IMR-90 (cell line): ENCODE measurements around the gene SLC5A11. TPM values are rescaled to one million over a fixed set of nuclear protein-coding genes. Genes with fewer than 3 reads are reported as not detected.

Source experiments
- ATAC-seq: fragments of 200-7000 bp; cut with Tn5 transposase; 2 replicates; pipeline ENCODE4 v1.9.1; 2020; ENCODE audit warnings: low read depth, mild to moderate bottlenecking, moderate library complexity
- BruUV-seq: library from RNA; stranded (reverse); fragments of 400-500 nt; replicated peaks from 2 replicates; lab custom pipeline; 2021; lab: Mats Ljungman, UMichigan
- CTCF ChIA-PET: fragments of 300-600 bp; formaldehyde crosslinking; extraction: SDS; loops from one replicate; lab custom pipeline; 2021; ENCODE audit warnings: antibody characterized with exemption; lab: Yijun Ruan, JAX
- POLR2A ChIA-PET: fragments of 300-600 bp; sonication (Branson Sonifier 250); formaldehyde crosslinking; loops from one replicate; lab custom pipeline; 2022; ENCODE audit warnings: antibody characterized with exemption; ENCODE audit not compliant: unreplicated experiment; lab: Charles Lee
- DNase-seq: peaks from one replicate; pipeline ENCODE4 v3.0.0; 2013
- H2AFZ ChIP-seq: replicated peaks from 2 replicates; pipeline ENCODE3; 2013; ENCODE audit warnings: low read length, mild to moderate bottlenecking; ENCODE audit not compliant: poor library complexity
- H2AK5ac ChIP-seq: 2 replicates; pipeline ENCODE4 v1.6.1; 2013; ENCODE audit warnings: low read depth, low read length, inconsistent platforms
- H2AK9ac ChIP-seq: replicated peaks from 2 replicates; pipeline ENCODE3; 2013; ENCODE audit warnings: mild to moderate bottlenecking, low read depth, low read length, moderate library complexity; ENCODE audit not compliant: poor library complexity
- H2BK120ac ChIP-seq: 2 replicates; pipeline ENCODE4 v1.6.1; 2013; ENCODE audit warnings: low read depth, low read length, inconsistent platforms
- H2BK15ac ChIP-seq: 3 replicates; pipeline ENCODE4 v1.6.1; 2013; ENCODE audit warnings: low read depth, low read length, inconsistent platforms
- H2BK20ac ChIP-seq: 2 replicates; pipeline ENCODE4 v1.6.1; 2013; ENCODE audit warnings: low read depth, mild to moderate bottlenecking, inconsistent platforms, low read length, moderate library complexity
- H2BK5ac ChIP-seq: 2 replicates; pipeline ENCODE4 v1.6.1; 2013; ENCODE audit warnings: mild to moderate bottlenecking, low read depth, low read length, inconsistent platforms; ENCODE audit not compliant: poor library complexity, severe bottlenecking
- H3K14ac ChIP-seq: replicated peaks from 2 replicates; pipeline ENCODE4 v1.6.1; 2013; ENCODE audit warnings: low read depth, low read length, inconsistent platforms
- H3K18ac ChIP-seq: 2 replicates; pipeline ENCODE4 v1.6.1; 2013; ENCODE audit warnings: low read depth, low read length, control low read depth
- H3K23ac ChIP-seq: 2 replicates; pipeline ENCODE4 v1.6.1; 2013; ENCODE audit warnings: low read depth, low read length, inconsistent platforms
- H3K27ac ChIP-seq: 2 replicates; pipeline ENCODE4 v1.5.1; 2013; ENCODE audit warnings: mild to moderate bottlenecking, control low read depth, low read length; ENCODE audit not compliant: insufficient read depth
- H3K27me3 ChIP-seq: 2 replicates; pipeline ENCODE4 v1.6.1; 2013; ENCODE audit warnings: low read length; ENCODE audit not compliant: control insufficient read depth, insufficient read depth
- H3K36me3 ChIP-seq: 2 replicates; pipeline ENCODE4 v1.6.1; 2013; ENCODE audit warnings: low read length, mixed read lengths; ENCODE audit not compliant: control insufficient read depth, insufficient read depth
- H3K4ac ChIP-seq: 2 replicates; pipeline ENCODE4 v1.6.1; 2013; ENCODE audit warnings: low read depth, low read length, inconsistent platforms
- H3K4me1 ChIP-seq: 2 replicates; pipeline ENCODE4 v1.6.1; 2013; ENCODE audit warnings: low read length, mixed read lengths; ENCODE audit not compliant: control insufficient read depth, insufficient read depth
- H3K4me2 ChIP-seq: 2 replicates; pipeline ENCODE4 v1.6.1; 2013; ENCODE audit warnings: low read depth, mild to moderate bottlenecking, control low read depth, low read length, moderate library complexity
- H3K4me3 ChIP-seq: 2 replicates; pipeline ENCODE4 v1.5.1; 2013; ENCODE audit warnings: low read depth, mild to moderate bottlenecking, control low read depth, low read length, moderate library complexity; ENCODE audit not compliant: insufficient read depth
- H3K56ac ChIP-seq: 2 replicates; pipeline ENCODE4 v1.6.1; 2013; ENCODE audit warnings: low read length, inconsistent platforms; ENCODE audit not compliant: insufficient read depth; ENCODE audit errors: extremely low read depth
- H3K79me1 ChIP-seq, 2 experiments: 2 replicates each; pipeline ENCODE4 v1.6.1; 2013; ENCODE audit warnings: low read length in 2 of 2, inconsistent platforms in 1 of 2, low read depth in 1 of 2
- H3K9ac ChIP-seq: 2 replicates; pipeline ENCODE4 v1.6.1; 2013; ENCODE audit warnings: low read depth, low read length, control low read depth
- H3K9me1 ChIP-seq: 2 replicates; pipeline ENCODE4 v1.6.1; 2013; ENCODE audit warnings: low read length, inconsistent platforms; ENCODE audit not compliant: insufficient read depth
- H3K9me3 ChIP-seq: 2 replicates; pipeline ENCODE4 v1.6.1; 2013; ENCODE audit warnings: low read length; ENCODE audit not compliant: control insufficient read depth, insufficient read depth
- H4K20me1 ChIP-seq: 2 replicates; pipeline ENCODE4 v1.6.1; 2013; ENCODE audit warnings: low read length, inconsistent platforms; ENCODE audit not compliant: insufficient read depth
- H4K5ac ChIP-seq: 2 replicates; pipeline ENCODE4 v1.6.1; 2013; ENCODE audit warnings: mild to moderate bottlenecking, low read depth, low read length, control low read depth
- H4K8ac ChIP-seq, 2 experiments: 2 replicates each; pipeline ENCODE4 v1.6.1; 2013; ENCODE audit warnings: low read depth in 2 of 2, low read length in 2 of 2, control low read depth in 1 of 2, inconsistent platforms in 1 of 2
- H4K91ac ChIP-seq: 2 replicates; pipeline ENCODE4 v1.6.1; 2013; ENCODE audit warnings: low read depth, low read length, inconsistent platforms; ENCODE audit not compliant: insufficient read depth
- BHLHE40 ChIP-seq: fragments of 150-350 bp; IDR thresholded peaks from 2 replicates; pipeline ENCODE4 v1.6.1; 2016; ENCODE audit warnings: mild to moderate bottlenecking, low read depth, low read length
- CEBPB ChIP-seq: IDR thresholded peaks from 2 replicates; pipeline ENCODE4 v1.6.1; 2012; ENCODE audit warnings: low read depth, low read length, improper control_type of control experiment
- CHD1 ChIP-seq: IDR thresholded peaks from 2 replicates; pipeline ENCODE4 v1.6.1; 2012; ENCODE audit warnings: low read depth, low read length, improper control_type of control experiment
- CTCF ChIP-seq: conservative IDR thresholded peaks from 2 replicates; pipeline ENCODE4 v1.5.1; 2012; ENCODE audit warnings: mild to moderate bottlenecking, low read depth, low read length, improper control_type of control experiment
- MAZ ChIP-seq: IDR thresholded peaks from 2 replicates; pipeline ENCODE4 v1.6.1; 2012; ENCODE audit warnings: low read depth, mild to moderate bottlenecking, low read length, improper control_type of control experiment, moderate library complexity, borderline replicate concordance
- MXI1 ChIP-seq: IDR thresholded peaks from 2 replicates; pipeline ENCODE4 v1.6.1; 2012; ENCODE audit warnings: low read depth, mild to moderate bottlenecking, low read length, moderate library complexity, borderline replicate concordance
- POLR2A ChIP-seq: IDR thresholded peaks from 2 replicates; pipeline ENCODE4 v1.6.1; 2012; ENCODE audit warnings: mild to moderate bottlenecking, low read depth, low read length
- RFX5 ChIP-seq: IDR thresholded peaks from 2 replicates; pipeline ENCODE4 v1.8.0; 2012; ENCODE audit warnings: low read depth, mild to moderate bottlenecking, low read length, moderate library complexity
- WGBS, 2 experiments: methylation state at CpG; one replicate each; pipeline versions ENCODE4 v1.1.5 to v1.1.7; 2013; ENCODE audit warnings: missing lambda C conversion rate in 2 of 2; ENCODE audit not compliant: insufficient read length in 1 of 2; ENCODE audit errors: extremely low coverage in 2 of 2; 5-methylcytosine and 5-hydroxymethylcytosine counted together
- dilution Hi-C: fragments of 300-500 bp; cut with HindIII; formaldehyde crosslinking; loops from one replicate; pipeline ENCODE4 v1.14.3; 2018; ENCODE audit warnings: low sequenced_read_pairs; ENCODE audit not compliant: unreplicated experiment
- in situ Hi-C: fragments of 300-500 bp; cut with MboI; formaldehyde crosslinking; loops from 3 replicates; pipeline ENCODE4 v1.14.3; 2019; ENCODE audit warnings: low sequenced_read_pairs, inconsistent platforms, mixed read lengths
- intact Hi-C: fragments of 100-400 bp; cut with micrococcal nuclease; formaldehyde crosslinking; loops from 2 replicates; pipeline ENCODE4 v1.10.0; 2022
- polyA plus RNA-seq, 3 experiments: library from polyadenylated mRNA; depleted of rRNA; stranded (reverse); fragments of >200 nt; gene quantifications; 2 replicates each; pipeline ENCODE4 v1.2.3, GENCODE V29; 2012; ENCODE audit warnings: low replicate concordance in 1 of 3
- total RNA-seq: library from RNA; depleted of rRNA; stranded (reverse); fragments of >200 nt; gene quantifications from 2 replicates; pipeline ENCODE4 v1.2.3, GENCODE V29; 2012

The SLC5A11 gene
- total and polyA plus RNA-seq, 2 of the 4 experiments (the other 2 are of a cell fraction) = under 0.01 TPM; not detected in 1

- no peak for DNase-seq
- H3K4me1 ChIP-seq = no peaks in the 10 kb centered on the region
- intact Hi-C loops = no loop called here
- no peak overlapping the region for H3K9ac ChIP-seq
- peaks cover 4 to 40% of the 10 kb centered on the region in 2 experiments for H3K79me1 ChIP-seq
- CTCF ChIA-PET = no interaction called here
- no peak overlapping the region for H3K18ac ChIP-seq
- H3K4me3 ChIP-seq = no peak overlapping the region
- H2BK5ac ChIP-seq = no peak overlapping the region
- no peak overlapping the region for H2BK120ac ChIP-seq
- no CpG with 5 or more reads among the region's 6 CpGs for WGBS, 2 experiments
- H4K5ac ChIP-seq = no peak overlapping the region
- H3K14ac ChIP-seq = no peak overlapping the region
- no peaks in the 10 kb centered on the region for H4K20me1 ChIP-seq
- no peak overlapping the region for H3K27ac ChIP-seq
- no peak overlapping the region for H2AK5ac ChIP-seq
- in situ Hi-C loops = loop anchor here (25.0 kb wide), 1 partner anchor 368 kb away; no protein-coding TSS in a partner anchor
- BruUV-seq = no TSS peak
- dilution Hi-C loops = no loop called here
- H4K91ac ChIP-seq = no peak overlapping the region
- no peak overlapping the region for H3K4me2 ChIP-seq
- H4K8ac ChIP-seq = no peak overlapping the region
- H3K27me3 ChIP-seq = no peaks in the 10 kb centered on the region
- no peak overlapping the region for H3K4ac ChIP-seq
- POLR2A ChIA-PET = no interaction called here
- H2BK15ac ChIP-seq = no peak overlapping the region
- ATAC-seq = no peak
- H2AK9ac ChIP-seq = no peak overlapping the region
- TF ChIP-seq CTCF = no peak
- no peak for TF ChIP-seq MAZ
- no peak for TF ChIP-seq POLR2A
- TF ChIP-seq MXI1 = no peak
- no peak for TF ChIP-seq RFX5
- no peak for TF ChIP-seq CHD1
- no peak for TF ChIP-seq CEBPB
- TF ChIP-seq BHLHE40 = no peak
- H2AFZ ChIP-seq = no peak overlapping the region
- H2BK20ac ChIP-seq = no peak overlapping the region
- H3K56ac ChIP-seq = no peak overlapping the region
- H3K36me3 ChIP-seq = peaks cover 59% of the 10 kb centered on the region
- 0 out of 2 replicates have a peak, but pooled peaks cover 2% of the 10 kb centered on the region for H3K9me1 ChIP-seq
- H3K23ac ChIP-seq = no peak overlapping the region
- H3K9me3 ChIP-seq = no peaks in the 10 kb centered on the region
These were observed 84.7 kb downstream of the SLC5A11 start for GRCh38 chr16:24930440-24930839.
